Gastroesophageal sphincter (tissue), 3 donors: ENCODE data around the gene POLK.

Source experiments
- EP300 ChIP-seq: sonication (generic); formaldehyde crosslinking; IDR thresholded peaks from one replicate; pipeline ENCODE4 v1.6.1; 2017; ENCODE audit warnings: antibody characterized with exemption, mild to moderate bottlenecking
- POLR2A ChIP-seq, 2 donors: fragments of 450-650 bp; IDR thresholded peaks; one replicate each; pipeline ENCODE4 v1.6.1; 2017; ENCODE audit warnings: antibody characterized with exemption in 2 of 2, mild to moderate bottlenecking in 2 of 2, moderate library complexity in 1 of 2
- TF ChIP-seq, protein P1 (sequence below), 4 experiments: fragments of 200-600 bp in 2 of 4; fragments of 450-650 bp in 2 of 4; sonication (generic) in 1 of 4; IDR thresholded peaks; one replicate each; pipeline ENCODE4 v1.5.1; 2017 to 2019; ENCODE audit warnings: antibody characterized with exemption in 4 of 4, mild to moderate bottlenecking in 2 of 4, moderate library complexity in 2 of 4

DNA sequence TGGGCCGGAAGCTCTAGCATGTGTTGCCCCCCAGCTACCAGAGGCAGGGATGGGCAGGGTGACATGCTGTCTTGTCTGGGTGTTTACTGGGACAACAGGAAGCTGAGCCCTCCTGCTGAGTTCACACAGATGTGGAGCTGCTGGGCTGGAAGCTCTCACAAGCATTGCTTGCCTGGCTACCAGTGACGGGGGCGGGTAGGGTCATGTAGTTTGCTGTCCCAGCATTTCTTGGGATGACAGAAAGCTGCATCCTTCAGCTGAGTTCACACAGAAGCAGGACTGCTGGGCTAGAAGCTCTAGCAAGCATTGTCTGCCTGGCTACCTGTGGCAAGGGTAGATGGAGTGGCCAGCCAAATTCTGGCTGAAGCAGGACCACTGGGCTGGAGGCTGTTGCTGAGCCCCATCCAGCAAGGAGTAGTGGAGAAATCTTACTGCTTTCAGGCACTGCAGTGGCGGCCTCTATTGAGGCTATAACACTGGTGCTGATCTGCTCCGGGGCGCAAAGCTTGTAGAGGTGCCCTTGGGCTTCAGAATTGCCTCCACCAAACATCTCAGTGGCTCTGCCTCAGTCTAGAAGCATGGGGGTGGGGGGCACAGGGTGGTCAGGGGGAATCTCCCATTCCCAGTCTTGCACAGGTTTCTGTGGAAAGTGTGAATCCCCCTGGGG is 25.1 kb downstream of the POLK start:
- TF ChIP-seq, protein P1, sequence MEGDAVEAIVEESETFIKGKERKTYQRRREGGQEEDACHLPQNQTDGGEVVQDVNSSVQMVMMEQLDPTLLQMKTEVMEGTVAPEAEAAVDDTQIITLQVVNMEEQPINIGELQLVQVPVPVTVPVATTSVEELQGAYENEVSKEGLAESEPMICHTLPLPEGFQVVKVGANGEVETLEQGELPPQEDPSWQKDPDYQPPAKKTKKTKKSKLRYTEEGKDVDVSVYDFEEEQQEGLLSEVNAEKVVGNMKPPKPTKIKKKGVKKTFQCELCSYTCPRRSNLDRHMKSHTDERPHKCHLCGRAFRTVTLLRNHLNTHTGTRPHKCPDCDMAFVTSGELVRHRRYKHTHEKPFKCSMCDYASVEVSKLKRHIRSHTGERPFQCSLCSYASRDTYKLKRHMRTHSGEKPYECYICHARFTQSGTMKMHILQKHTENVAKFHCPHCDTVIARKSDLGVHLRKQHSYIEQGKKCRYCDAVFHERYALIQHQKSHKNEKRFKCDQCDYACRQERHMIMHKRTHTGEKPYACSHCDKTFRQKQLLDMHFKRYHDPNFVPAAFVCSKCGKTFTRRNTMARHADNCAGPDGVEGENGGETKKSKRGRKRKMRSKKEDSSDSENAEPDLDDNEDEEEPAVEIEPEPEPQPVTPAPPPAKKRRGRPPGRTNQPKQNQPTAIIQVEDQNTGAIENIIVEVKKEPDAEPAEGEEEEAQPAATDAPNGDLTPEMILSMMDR (IDR thresholded peaks at IDR 0.05) = no peak
- TF ChIP-seq EP300 = no peak
- no peak for TF ChIP-seq POLR2A (IDR thresholded peaks at IDR 0.05)
